Stimulated activated CD8-positive, alpha-beta memory T cell treated with anti-CD3 and anti-CD28 coated beads, Interleukin-15, amount 100 ng/mL, for 4 hours (primary cell): ENCODE results near the gene GNA14.
"Not testable (repeated sequence)": the region's sequence is repeated elsewhere in the genome, so short reads cannot be mapped to it uniquely, and the experiment has no call there.

ENCODE experiments used
- DNase-seq, 2 donors: peaks; one replicate each; pipeline ENCODE4 v3.0.0-alpha.2; 2020; ENCODE audit warnings: low read depth in 2 of 2

GNA14 gene

DNA sequence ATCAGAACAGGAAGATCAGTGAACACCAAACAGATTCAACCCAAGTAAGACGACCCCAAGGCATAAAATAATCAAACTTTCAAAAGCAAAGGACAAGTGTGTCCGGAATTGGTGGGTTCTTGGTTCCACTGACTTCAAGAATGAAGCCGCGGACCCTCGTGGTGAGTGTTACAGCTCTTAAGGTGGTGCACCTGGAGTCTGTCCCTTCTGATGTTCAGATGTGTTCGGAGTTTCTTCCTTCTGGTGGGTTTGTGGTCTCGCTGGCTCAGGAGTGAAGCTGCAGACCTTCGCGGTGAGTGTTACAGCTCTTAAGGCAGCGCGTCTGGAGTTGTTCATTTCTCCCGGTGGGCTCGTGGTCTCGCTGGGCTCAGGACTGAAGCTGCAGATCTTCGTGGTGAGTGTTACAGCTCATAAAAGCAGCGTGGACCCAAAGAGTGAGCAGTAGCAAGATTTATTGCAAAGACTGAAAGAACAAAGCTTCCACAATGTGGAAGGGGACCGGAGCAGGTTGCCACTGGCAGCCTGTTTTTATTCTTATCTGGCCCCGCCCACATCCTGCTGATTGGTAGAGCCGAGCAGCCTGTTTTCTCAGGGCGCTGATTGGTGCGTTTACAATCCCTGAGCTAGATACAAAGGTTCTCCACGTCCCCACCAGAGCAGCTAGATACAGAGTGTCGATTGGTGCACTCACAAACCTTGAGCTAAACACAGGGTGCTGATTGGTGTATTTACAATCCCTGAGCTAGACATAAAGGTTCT lies 158.5 kb downstream of the GNA14 start:
- not testable (repeated sequence) for DNase-seq

DNA sequence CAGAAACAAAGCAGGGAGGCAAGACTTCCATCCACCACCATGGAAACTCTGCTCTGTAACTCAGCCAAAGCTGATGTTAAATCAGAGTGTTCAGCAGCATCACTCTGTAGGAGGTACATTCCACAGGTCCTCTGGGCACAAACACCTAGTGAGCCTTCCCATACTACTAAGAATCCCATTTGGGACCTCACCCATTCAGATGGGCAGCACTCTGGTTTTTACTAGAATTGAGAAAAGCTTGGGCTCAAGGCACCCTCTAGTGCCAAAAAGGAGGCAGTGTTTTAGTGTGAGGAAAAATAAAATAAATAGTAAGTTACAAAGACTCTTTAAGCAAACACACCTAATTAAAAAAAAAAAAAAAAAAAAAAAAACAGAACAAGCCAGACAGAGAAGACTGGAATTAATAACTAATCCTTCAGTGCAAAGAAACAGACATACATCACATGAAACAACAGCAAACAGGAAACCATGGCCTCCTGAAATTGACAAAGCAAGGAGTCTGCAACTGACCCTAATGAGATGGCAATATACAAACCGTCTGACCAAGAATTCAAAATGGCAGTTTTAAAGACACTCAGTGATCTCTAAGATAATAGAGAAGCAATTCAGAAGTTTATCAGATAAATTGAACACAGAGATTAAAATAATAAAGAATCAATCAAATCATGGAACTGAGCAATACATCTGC lies 159.5 kb downstream of the GNA14 start:
- DNase-seq, result no peak

- DNase-seq, result no peak
These were observed 161.2 kb downstream of the GNA14 start for GRCh38 chr9:77486968-77487367.

DNA sequence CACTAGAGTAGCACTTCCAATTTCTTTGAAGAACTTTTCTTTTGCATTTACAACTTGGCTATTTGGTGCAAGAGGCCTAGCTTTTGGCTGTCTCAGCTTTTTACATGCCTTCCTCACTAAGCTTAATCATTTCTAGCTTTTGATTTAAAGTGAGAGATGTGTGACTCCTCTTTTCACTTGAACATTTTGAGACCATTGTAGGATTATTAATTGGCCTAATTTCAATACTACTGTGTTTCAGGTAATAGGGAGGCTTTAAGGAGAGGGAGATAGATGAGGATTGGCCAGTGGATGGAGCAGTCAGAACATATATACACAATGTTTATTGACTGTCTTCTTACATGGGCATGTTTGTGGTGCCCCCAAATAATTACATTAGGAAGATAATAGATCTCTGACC lies 161.7 kb downstream of the GNA14 start:
- DNase-seq, result no peak

DNA sequence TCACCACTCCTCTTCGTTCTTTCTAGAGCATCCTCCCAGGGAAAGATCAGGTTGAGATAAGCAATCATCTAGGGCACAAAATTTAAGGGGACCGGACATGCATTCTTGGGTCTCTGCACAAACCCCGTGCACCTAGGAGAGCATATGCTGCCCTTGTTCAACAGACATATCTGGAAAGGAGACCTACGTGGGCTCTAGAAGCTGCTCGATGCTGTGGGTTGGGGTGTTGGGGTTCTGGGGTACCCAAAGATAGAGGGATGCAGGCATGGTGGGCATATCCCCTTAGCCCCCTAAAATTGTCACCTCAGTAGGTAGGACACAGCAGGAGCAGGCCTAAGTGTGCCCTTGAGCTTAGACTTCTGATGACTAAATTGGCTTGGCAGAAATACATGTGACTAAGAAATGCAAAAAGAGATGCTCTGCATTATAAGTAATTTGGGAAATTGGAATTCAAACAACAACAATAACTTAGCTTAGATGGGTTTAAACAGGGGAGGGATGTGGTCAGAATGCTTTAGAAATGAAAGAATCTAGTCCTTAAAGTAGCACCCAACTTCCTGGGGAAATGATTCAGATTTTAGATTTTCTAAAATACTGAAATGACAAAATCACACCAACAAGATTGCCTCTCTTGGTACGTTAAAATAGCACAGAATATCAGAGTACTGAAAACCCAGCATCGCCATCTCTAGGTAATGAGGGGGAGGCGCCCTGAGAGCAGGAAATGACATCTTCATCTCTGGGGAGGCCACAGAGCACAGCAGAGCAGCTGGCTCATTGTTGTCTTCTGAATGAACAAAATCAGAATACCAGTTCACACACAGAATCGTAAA lies 172.3 kb downstream of the GNA14 start:
- no peak for DNase-seq

GRCh38 chr9:77474936-77475335 lies 173.2 kb downstream of the GNA14 start:
- no peak for DNase-seq

DNA sequence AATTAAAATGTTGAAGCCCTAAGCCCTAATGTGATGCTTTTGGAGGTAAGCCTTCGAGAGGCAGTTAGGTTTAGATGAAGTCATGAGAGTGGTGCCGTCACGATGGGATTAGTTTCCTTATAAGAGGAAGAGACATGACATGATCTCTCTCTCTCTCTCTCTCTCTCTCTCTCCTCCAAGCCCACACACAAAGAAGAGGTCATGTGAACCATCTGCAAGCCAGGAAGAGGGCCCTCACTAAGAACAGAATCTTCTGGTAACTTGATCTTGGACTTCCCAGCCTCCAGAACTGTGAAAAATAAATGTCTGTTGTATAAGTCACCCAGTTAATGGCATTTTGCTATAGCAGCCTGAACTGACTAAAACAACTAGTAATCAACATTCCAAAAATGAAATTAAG lies 175.5 kb downstream of the GNA14 start:
- DNase-seq, result no peak

DNA sequence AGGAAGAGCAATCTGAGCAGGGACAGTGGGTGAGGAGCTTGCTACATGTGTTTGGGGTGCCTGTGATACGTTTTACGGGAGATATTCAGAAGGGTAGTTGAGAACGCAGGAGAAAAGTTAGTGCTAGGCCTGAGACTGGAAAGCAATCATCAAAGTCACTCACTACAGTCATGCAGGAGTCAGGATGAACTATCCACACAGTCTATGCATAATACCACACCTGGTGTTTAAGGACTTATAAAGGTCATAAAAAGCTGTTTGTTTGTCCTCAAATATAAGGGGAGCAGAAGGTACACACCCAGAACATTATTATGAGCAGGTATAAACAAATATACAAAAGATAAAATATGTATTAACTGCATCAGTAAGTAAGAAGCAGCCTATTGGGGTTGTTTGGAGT lies 176.6 kb downstream of the GNA14 start:
- no peak for DNase-seq

DNA sequence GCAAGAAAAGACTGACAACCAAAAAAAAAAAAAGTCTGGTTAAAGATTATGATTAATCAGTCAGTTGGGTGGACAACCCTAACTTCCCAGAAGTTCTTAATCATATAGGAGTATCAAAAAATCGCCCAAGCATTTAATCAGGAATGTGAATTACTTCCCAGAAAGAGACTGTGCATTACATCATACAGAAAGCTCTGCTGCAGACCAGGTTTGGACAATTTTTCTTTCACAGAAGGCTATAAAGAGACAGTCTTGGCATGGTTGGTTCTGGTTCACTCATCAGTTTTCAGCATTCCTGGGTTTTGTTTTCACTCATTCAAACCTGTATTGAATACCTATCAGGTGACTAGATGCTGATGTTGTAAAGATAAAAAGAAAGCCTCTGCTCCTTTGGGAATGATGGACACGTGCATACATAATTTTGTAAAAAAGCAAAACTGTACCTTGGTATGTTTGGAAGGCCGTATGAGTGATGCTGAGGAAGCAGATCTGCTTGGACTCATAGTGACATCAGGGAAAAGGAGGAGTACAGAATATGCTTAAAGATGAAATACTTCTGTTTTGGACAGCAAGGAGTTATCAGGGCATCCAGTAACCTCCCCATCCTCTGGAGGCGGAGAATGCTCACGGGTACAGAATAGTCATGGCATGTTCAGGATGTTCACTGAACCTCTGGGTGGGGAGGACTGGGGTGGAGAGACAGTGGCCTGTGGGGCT lies 178.4 kb downstream of the GNA14 start:
- no peak for DNase-seq

- DNase-seq, result no peak
These were observed 183.5 kb downstream of the GNA14 start for GRCh38 chr9:77464661-77465060.

GRCh38 chr9:77463151-77463550 lies 185.0 kb downstream of the GNA14 start:
- no peak for DNase-seq

DNA sequence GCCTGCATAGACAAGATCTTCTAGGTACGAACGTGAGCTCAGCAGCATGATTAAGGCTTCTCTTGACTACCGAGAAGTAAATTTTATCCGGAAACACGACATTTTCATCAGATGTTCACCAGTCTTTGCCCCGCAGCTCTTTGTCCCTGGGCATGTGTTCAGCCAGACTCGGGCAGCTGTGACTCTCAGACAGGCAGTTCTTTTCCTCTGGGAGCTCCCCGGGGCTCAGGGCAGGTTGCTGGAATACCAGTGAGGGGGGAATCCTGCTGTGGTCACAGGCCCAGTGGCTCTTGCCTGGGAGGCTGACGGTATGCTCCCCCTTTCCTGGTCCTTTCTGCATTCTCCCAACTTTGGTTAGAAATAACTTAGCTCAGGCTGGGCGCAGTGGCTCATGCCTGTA lies 186.1 kb downstream of the GNA14 start:
- no peak for DNase-seq

- no peak for DNase-seq
These were observed 187.2 kb downstream of the GNA14 start for GRCh38 chr9:77460938-77461337.

GRCh38 chr9:77457916-77458592 lies 190.1 kb downstream of the GNA14 start:
- DNase-seq, result peak in 1 of 2 donors; percentile 15

DNA sequence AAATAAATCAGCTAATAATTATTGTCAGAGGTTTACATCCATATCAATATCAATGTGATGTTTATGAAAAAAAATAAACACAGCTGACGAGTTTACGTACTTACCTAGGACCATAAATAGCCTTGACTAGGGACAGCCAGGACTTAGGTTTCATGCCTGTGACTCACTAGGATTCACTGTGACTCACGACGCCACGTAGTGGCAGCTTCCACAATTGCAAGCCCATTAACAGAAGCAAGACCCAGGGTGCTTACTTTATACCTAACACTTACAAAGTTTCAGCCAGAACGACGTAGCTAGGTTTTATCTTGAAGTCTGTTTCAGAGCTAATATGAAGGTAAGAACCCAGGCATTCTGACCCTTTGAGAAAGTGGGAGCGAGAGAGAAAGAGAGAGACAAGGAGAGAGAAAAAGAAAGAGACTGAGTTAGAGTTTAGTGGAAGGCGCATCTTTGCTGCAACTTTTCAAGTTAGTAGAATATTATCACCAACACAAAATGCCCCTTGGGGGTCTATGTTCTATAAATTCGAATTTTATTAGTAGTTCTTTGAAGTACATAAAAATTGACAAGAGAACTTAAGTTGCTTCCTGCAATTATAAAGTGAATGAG lies 191.2 kb downstream of the GNA14 start:
- DNase-seq, result peak; percentile 49 to 66

- DNase-seq, result no peak
These were observed 192.7 kb downstream of the GNA14 start for GRCh38 chr9:77455312-77455927.

- no peak for DNase-seq
These were observed 193.5 kb downstream of the GNA14 start for GRCh38 chr9:77454663-77455062.

DNA sequence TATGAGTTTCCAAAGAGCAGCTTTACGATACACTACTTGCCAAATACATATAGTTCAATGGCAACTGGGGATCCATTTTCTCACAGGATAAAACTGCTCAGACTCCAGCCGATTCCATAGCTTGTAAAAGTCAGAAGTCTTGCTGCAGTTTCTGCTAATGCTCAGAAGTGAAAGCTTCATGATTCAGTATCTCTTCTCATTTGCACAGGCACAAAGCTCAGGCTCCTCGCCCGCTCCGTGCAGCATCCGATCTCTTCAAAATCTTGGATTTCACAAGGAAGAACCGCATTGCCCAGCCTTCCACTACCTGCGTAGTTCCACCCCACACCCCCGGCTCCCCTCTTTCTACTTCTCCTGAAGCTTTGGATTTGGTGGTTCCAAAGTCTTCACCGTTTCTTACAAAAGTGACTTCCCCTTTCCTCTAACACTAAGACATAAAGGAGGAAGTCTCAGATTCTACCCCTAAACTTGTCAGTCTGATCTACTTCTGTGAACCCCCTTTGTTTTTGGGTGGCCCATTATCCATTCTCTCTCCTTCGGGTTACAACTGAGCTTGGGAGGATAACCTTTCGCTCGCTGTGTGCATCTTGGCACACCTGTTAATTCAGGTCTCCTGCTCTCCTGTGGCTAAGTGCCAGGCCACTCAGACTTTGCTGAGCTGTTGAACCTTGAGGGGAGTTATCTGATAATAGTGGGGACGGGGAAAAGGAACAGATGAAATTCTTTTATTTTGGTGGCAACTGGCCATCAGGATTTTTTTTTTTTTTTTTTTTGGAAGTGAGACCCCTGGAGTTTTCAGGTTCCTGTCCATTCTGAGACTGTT lies 194.1 kb downstream of the GNA14 start:
- DNase-seq, result no peak

GRCh38 chr9:77451507-77451906 lies 196.6 kb downstream of the GNA14 start:
- DNase-seq, result no peak

- no peak for DNase-seq
These were observed 198.0 kb downstream of the GNA14 start for GRCh38 chr9:77450085-77450475.
